Peyer's patch (tissue), 4 donors: Measurements from ENCODE around the gene COQ2.
"Not testable (repeated sequence)": the region's sequence is repeated elsewhere in the genome, so short reads cannot be mapped to it uniquely, and the experiment has no call there.

Experiments used
- POLR2A ChIP-seq, 2 donors: fragments of 450-650 bp; IDR thresholded peaks; one replicate each; pipeline ENCODE4 v1.5.1; 2017; ENCODE audit warnings: antibody characterized with exemption in 2 of 2, mild to moderate bottlenecking in 2 of 2, moderate library complexity in 2 of 2
- TF ChIP-seq, protein P1 (sequence below), 6 experiments: fragments of 450-650 bp in 4 of 6; fragments of 200-600 bp in 2 of 6; sonication (generic) in 1 of 6; IDR thresholded peaks; one replicate each; pipeline ENCODE4 v1.5.1; 2017 to 2019; ENCODE audit warnings: antibody characterized with exemption in 6 of 6, mild to moderate bottlenecking in 3 of 6, moderate library complexity in 1 of 6

DNA sequence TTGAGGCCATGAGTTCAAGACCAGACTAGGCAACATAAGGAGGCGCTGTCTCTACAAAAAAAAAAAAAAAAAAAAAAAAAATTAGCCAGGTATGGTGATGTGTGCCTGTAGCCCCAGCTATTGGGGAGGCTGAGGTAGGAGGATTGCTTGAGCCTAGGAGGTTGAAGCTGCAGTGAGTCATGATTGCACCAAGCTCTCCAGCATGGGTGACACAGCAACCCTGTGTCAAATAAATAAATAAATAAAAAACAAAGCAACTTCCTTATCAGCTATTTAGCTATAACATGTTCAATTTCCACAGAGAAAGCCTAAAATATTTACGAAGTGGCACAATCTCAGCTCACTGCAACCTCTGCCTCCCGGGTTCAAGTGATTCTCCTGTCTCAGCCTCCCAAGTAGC, 10.7 kb downstream of the COQ2 start:
- TF ChIP-seq, protein P1, sequence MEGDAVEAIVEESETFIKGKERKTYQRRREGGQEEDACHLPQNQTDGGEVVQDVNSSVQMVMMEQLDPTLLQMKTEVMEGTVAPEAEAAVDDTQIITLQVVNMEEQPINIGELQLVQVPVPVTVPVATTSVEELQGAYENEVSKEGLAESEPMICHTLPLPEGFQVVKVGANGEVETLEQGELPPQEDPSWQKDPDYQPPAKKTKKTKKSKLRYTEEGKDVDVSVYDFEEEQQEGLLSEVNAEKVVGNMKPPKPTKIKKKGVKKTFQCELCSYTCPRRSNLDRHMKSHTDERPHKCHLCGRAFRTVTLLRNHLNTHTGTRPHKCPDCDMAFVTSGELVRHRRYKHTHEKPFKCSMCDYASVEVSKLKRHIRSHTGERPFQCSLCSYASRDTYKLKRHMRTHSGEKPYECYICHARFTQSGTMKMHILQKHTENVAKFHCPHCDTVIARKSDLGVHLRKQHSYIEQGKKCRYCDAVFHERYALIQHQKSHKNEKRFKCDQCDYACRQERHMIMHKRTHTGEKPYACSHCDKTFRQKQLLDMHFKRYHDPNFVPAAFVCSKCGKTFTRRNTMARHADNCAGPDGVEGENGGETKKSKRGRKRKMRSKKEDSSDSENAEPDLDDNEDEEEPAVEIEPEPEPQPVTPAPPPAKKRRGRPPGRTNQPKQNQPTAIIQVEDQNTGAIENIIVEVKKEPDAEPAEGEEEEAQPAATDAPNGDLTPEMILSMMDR (IDR thresholded peaks at IDR 0.05) = not testable (repeated sequence)
- not testable (repeated sequence) for TF ChIP-seq POLR2A (IDR thresholded peaks at IDR 0.05)
